Transverse colon (tissue), 4 donors: ENCODE data around the gene TWSG1. TPM values are rescaled to one million over a fixed set of nuclear protein-coding genes. Genes with fewer than 3 reads are reported as not detected.

ENCODE experiments used
- DNase-seq: peaks from one replicate; pipeline ENCODE4 v3.0.0-alpha.2; 2019
- H3K27ac ChIP-seq, 4 donors: fragments of 200-600 bp; sonication (generic); 2 replicates each; pipeline ENCODE4 v1.5.1; 2016 to 2018; ENCODE audit warnings: inconsistent platforms in 4 of 4
- H3K27me3 ChIP-seq: fragments of 200-600 bp; sonication (generic); 2 replicates; pipeline ENCODE4 v1.5.1; 2017; ENCODE audit warnings: inconsistent platforms
- H3K36me3 ChIP-seq, 4 donors: fragments of 200-600 bp; sonication (generic); 2 replicates each; pipeline ENCODE4 v1.5.1; 2017 to 2019; ENCODE audit warnings: inconsistent platforms in 4 of 4
- H3K4me1 ChIP-seq, 4 donors: fragments of 200-600 bp; sonication (generic); 2 replicates each; pipeline ENCODE4 v1.5.1; 2017 to 2020; ENCODE audit warnings: inconsistent platforms in 4 of 4
- H3K4me3 ChIP-seq, 4 donors: fragments of 200-600 bp; sonication (generic); 1 replicate in 1 of 4; 2 replicates in 3 of 4; pipeline versions ENCODE4 v1.5.1 to v1.6.1; 2017 to 2019; ENCODE audit warnings: inconsistent platforms in 4 of 4
- H3K9me3 ChIP-seq, 2 donors: fragments of 200-600 bp; sonication (generic); 2 replicates each; pipeline ENCODE4 v1.5.1; 2017 to 2019; ENCODE audit warnings: inconsistent platforms in 2 of 2
- EP300 ChIP-seq: sonication (generic); formaldehyde crosslinking; IDR thresholded peaks from one replicate; pipeline ENCODE4 v1.6.1; 2017; ENCODE audit warnings: antibody characterized with exemption, low read depth
- POLR2A ChIP-seq: fragments of 450-650 bp; IDR thresholded peaks from one replicate; pipeline ENCODE4 v1.6.1; 2016; ENCODE audit warnings: antibody characterized with exemption, mild to moderate bottlenecking, moderate library complexity
- POLR2AphosphoS5 ChIP-seq, 3 donors: sonication (generic); formaldehyde crosslinking; IDR thresholded peaks; one replicate each; pipeline ENCODE4 v1.6.1; 2016; ENCODE audit warnings: antibody characterized with exemption in 3 of 3
- WGBS, 2 donors: methylation state at CpG; one replicate each; pipeline ENCODE4 v1.1.5; 2018; ENCODE audit warnings: low coverage in 1 of 2; 5-methylcytosine and 5-hydroxymethylcytosine counted together
- in situ Hi-C, 4 donors: fragments of 200-750 bp; cut with MboI; loops; one replicate each; pipeline versions ENCODE4 v1.15.0 to v1.15.1; 2017; ENCODE audit warnings: low sequenced_read_pairs in 3 of 4, low pct_ligation_motif_present in 1 of 4, low pct_unique_long_range_greater_than_20kb in 1 of 4
- intact Hi-C: fragments of 100-400 bp; cut with DNase I; formaldehyde crosslinking; loops from one replicate; pipeline ENCODE4 v1.15.1; 2023; ENCODE audit warnings: low total_unique reads
- total RNA-seq, 4 donors: library from RNA; depleted of rRNA; stranded (reverse); fragments of >200 nt; gene quantifications; one replicate each; pipeline ENCODE4 v1.1.0, GENCODE V29; 2016
- TF ChIP-seq, protein P1 (sequence below), 5 experiments: fragments of 200-600 bp in 3 of 5; fragments of 450-650 bp in 2 of 5; sonication (generic) in 3 of 5; IDR thresholded peaks; 1 replicate in 2 of 5; 2 replicates in 3 of 5; pipeline ENCODE4 v1.5.1; 2016 to 2017; ENCODE audit warnings: antibody characterized with exemption in 5 of 5, inconsistent platforms in 3 of 5, mild to moderate bottlenecking in 2 of 5, moderate library complexity in 1 of 5

TWSG1 gene
- total RNA-seq, 4 donors from 2014 or later, result 5.6 to 29.5 (median 26.5) TPM

GRCh38 chr18:9334973-9335696 is 562 bp downstream of the TWSG1 start:
- no peak for DNase-seq
- Histone ChIP-seq H3K36me3 (no peaks in the 10 kb centered on the region), H3K9me3 (no peaks in the 10 kb centered on the region), H3K4me1 (peaks cover 0 to 19% (median 11%) of the 10 kb centered on the region in 4 donors), H3K27me3 (no peaks in the 10 kb centered on the region), H3K27ac (peak overlapping the region; percentile 93 to 95 (median 94)), H3K4me3 (peak overlapping the region; percentile 79 to 95 (median 88))
- in situ Hi-C loops, result loop anchor here (10.0 to 25.0 kb wide), 4 partner anchors 177 to 273 kb away; no protein-coding TSS in a partner anchor
- TF ChIP-seq POLR2AphosphoS5 (IDR thresholded peaks at IDR 0.05) (no peak), EP300 (no peak), POLR2A (no peak)
- TF ChIP-seq, protein P1, sequence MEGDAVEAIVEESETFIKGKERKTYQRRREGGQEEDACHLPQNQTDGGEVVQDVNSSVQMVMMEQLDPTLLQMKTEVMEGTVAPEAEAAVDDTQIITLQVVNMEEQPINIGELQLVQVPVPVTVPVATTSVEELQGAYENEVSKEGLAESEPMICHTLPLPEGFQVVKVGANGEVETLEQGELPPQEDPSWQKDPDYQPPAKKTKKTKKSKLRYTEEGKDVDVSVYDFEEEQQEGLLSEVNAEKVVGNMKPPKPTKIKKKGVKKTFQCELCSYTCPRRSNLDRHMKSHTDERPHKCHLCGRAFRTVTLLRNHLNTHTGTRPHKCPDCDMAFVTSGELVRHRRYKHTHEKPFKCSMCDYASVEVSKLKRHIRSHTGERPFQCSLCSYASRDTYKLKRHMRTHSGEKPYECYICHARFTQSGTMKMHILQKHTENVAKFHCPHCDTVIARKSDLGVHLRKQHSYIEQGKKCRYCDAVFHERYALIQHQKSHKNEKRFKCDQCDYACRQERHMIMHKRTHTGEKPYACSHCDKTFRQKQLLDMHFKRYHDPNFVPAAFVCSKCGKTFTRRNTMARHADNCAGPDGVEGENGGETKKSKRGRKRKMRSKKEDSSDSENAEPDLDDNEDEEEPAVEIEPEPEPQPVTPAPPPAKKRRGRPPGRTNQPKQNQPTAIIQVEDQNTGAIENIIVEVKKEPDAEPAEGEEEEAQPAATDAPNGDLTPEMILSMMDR (IDR thresholded peaks at IDR 0.05), result no peak
- intact Hi-C loops, result loop anchor here (10.0 kb wide), 2 partner anchors 140 to 270 kb away; partner anchors contain the start of gene RALBP1
- WGBS, 2 donors, result 9 to 23% methylated on average over 8 to 20 of the region's 55 CpGs

GRCh38 chr18:9335697-9336045 is 1.1 kb downstream of the TWSG1 start:
- WGBS, 2 donors, result 16 to 34% methylated on average over 3 of the region's 3 CpGs
- Histone ChIP-seq H3K36me3 (no peaks in the 10 kb centered on the region), H3K4me3 (peak overlapping the region in 3 of 4 donors; percentile 79 to 95 (median 82)), H3K27ac (peak overlapping the region in 3 of 4 donors; percentile 93 to 95 (median 94)), H3K27me3 (no peaks in the 10 kb centered on the region), H3K9me3 (no peaks in the 10 kb centered on the region), H3K4me1 (peaks cover 0 to 19% (median 11%) of the 10 kb centered on the region in 4 donors)
- DNase-seq, result no peak
- TF ChIP-seq POLR2AphosphoS5 (IDR thresholded peaks at IDR 0.05), result no peak
- no peak for TF ChIP-seq POLR2A
- no peak for TF ChIP-seq EP300
- TF ChIP-seq, protein P1 (IDR thresholded peaks at IDR 0.05), result no peak
- intact Hi-C loops (loop anchor here (10.0 kb wide), 2 partner anchors 139 to 271 kb away; partner anchors contain the start of gene RALBP1), in situ Hi-C loops (loop anchor here (10.0 to 25.0 kb wide), 4 partner anchors 177 to 273 kb away; no protein-coding TSS in a partner anchor)

GRCh38 chr18:9336827-9337226 is 2.3 kb downstream of the TWSG1 start:
- in situ Hi-C loops (loop anchor here (10.0 to 25.0 kb wide), 4 partner anchors 175 to 275 kb away; no protein-coding TSS in a partner anchor), intact Hi-C loops (loop anchor here (10.0 kb wide), 2 partner anchors 138 to 272 kb away; partner anchors contain the start of gene RALBP1)
- no peaks in the 10 kb centered on the region for H3K9me3 ChIP-seq
- no peak for DNase-seq
- TF ChIP-seq EP300 (no peak), POLR2A (no peak)
- TF ChIP-seq, protein P1 (IDR thresholded peaks at IDR 0.05), result no peak
- no peak overlapping the region for H3K4me3 ChIP-seq
- peaks cover 0 to 19% (median 11%) of the 10 kb centered on the region in 4 donors for H3K4me1 ChIP-seq
- no peaks in the 10 kb centered on the region for H3K27me3 ChIP-seq
- no peak overlapping the region for H3K27ac ChIP-seq
- peaks cover 0 to 5% (median 0%) of the 10 kb centered on the region in 4 donors for H3K36me3 ChIP-seq

- H3K4me1 ChIP-seq, result peaks cover 0 to 19% (median 11%) of the 10 kb centered on the region in 4 donors
- peaks cover 0 to 5% (median 0%) of the 10 kb centered on the region in 4 donors for H3K36me3 ChIP-seq
- in situ Hi-C loops, result loop anchor here (10.0 to 25.0 kb wide), 4 partner anchors 174 to 276 kb away; no protein-coding TSS in a partner anchor
- WGBS, 2 donors, result 61 to 72% methylated on average over 3 of the region's 3 CpGs
- DNase-seq, result no peak
- no peaks in the 10 kb centered on the region for H3K27me3 ChIP-seq
- TF ChIP-seq EP300 (no peak), POLR2A (no peak), POLR2AphosphoS5 (IDR thresholded peaks at IDR 0.05) (no peak)
- TF ChIP-seq, protein P1 (IDR thresholded peaks at IDR 0.05), result no peak
- H3K9me3 ChIP-seq, result no peaks in the 10 kb centered on the region
- no peak overlapping the region for H3K4me3 ChIP-seq
- intact Hi-C loops, result loop anchor here (10.0 kb wide), 2 partner anchors 137 to 273 kb away; partner anchors contain the start of gene RALBP1
- H3K27ac ChIP-seq, result no peak overlapping the region
These were observed 3.3 kb downstream of the TWSG1 start for GRCh38 chr18:9337873-9338272.
